ENCODE measurements around the gene ZNF430. TPM values are rescaled to one million over a fixed set of nuclear protein-coding genes. Genes with fewer than 3 reads are reported as not detected.

The ZNF430 gene
- total and polyA plus RNA-seq, 9 of the 15 experiments (the other 6 are each of a cell fraction or from before 2014, with no cell fraction given): 4.7 to 15.4 (median 9.4) TPM

GRCh38 chr19:21047716-21048115 lies 27.3 kb downstream of the ZNF430 start:
- no peak for TF ChIP-seq E2F1 (CRISPR knock-in tag; IDR thresholded peaks at IDR 0.05)
- TF ChIP-seq SP1 (CRISPR knock-in tag; IDR thresholded peaks at IDR 0.05): no peak
- no peak for TF ChIP-seq E2F6 (IDR thresholded peaks at IDR 0.05; ENCODE audit: borderline replicate concordance in 1 of 2, extremely low read depth in 1 of 2, insufficient read depth in 1 of 2, insufficient read length in 1 of 2, low read depth in 1 of 2, low read length in 1 of 2, poor library complexity in 1 of 2, severe bottlenecking in 1 of 2)
- TF ChIP-seq GMEB1 (CRISPR knock-in tag; IDR thresholded peaks at IDR 0.05): no peak
- TF ChIP-seq, protein P1, sequence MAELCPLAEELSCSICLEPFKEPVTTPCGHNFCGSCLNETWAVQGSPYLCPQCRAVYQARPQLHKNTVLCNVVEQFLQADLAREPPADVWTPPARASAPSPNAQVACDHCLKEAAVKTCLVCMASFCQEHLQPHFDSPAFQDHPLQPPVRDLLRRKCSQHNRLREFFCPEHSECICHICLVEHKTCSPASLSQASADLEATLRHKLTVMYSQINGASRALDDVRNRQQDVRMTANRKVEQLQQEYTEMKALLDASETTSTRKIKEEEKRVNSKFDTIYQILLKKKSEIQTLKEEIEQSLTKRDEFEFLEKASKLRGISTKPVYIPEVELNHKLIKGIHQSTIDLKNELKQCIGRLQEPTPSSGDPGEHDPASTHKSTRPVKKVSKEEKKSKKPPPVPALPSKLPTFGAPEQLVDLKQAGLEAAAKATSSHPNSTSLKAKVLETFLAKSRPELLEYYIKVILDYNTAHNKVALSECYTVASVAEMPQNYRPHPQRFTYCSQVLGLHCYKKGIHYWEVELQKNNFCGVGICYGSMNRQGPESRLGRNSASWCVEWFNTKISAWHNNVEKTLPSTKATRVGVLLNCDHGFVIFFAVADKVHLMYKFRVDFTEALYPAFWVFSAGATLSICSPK (IDR thresholded peaks at IDR 0.05; ENCODE audit: borderline replicate concordance): no peak
- no peak for DNase-seq (ENCODE audit: extremely low read depth in 1 of 4, low spot score in 3 of 4)
- ChIA-PET CTCF (ENCODE audit: low intra/inter-chr PET ratio) (no interaction called here), POLR2A (no interaction called here)
- ATAC-seq: no peak
- peaks cover 7% of the 10 kb centered on the region for H3K9me3 ChIP-seq (replicated peaks; ENCODE audit: control insufficient read depth, insufficient read depth, low read depth, low read length)
- peaks cover 21% of the 10 kb centered on the region; the same call in 2 of the 3 replicates for H3K36me3 ChIP-seq (ENCODE audit: control insufficient read depth, insufficient read depth, low read length)
- in situ Hi-C loops (cut with MboI): no loop called here
- no peaks in the 10 kb centered on the region for H3K27me3 ChIP-seq (ENCODE audit: control insufficient read depth in 2 of 2, insufficient read depth in 2 of 2, low read length in 2 of 2)
- no peaks in the 10 kb centered on the region for H3K9me1 ChIP-seq (ENCODE audit: control insufficient read depth, insufficient read depth, low read length)
- WGBS (ENCODE audit: insufficient coverage, low coverage, missing lambda C conversion rate): 96% methylated on average over 2 of the region's 2 CpGs
- H4K20me1 ChIP-seq (replicated peaks; ENCODE audit: control insufficient read depth, insufficient read depth, low read length): no peaks in the 10 kb centered on the region
- H3K79me2 ChIP-seq (ENCODE audit: control insufficient read depth, insufficient read depth, low read length): peaks cover 13% of the 10 kb centered on the region; the same call in 2 of the 3 replicates
- no peaks in the 10 kb centered on the region for H3K4me1 ChIP-seq (replicated peaks in 1 of 2; ENCODE audit: control insufficient read depth in 2 of 2, insufficient read depth in 2 of 2, low read length in 2 of 2)
- no peak overlapping the region for H3K4me3 ChIP-seq
- BruUV-seq (replicated peaks): no TSS peak
- no peak overlapping the region for H3K9ac ChIP-seq (ENCODE audit: insufficient read depth in 1 of 2, low read depth in 2 of 2, low read length in 2 of 2)
- FAIRE-seq: no peak
- H3K27ac ChIP-seq (ENCODE audit: extremely low read depth, low read depth, low read length): no peak overlapping the region
- H2AFZ ChIP-seq (ENCODE audit: low read depth, low read length): no peak overlapping the region
- intact Hi-C loops (cut with micrococcal nuclease): no loop called here
- H3K4me2 ChIP-seq (ENCODE audit: insufficient read depth, low read length): no peak overlapping the region

Data from K562 (cell line).